Esophagus squamous epithelium (tissue), 4 donors: ENCODE data around the gene BRINP3.
"Not testable (repeated sequence)": the region's sequence is repeated elsewhere in the genome, so short reads cannot be mapped to it uniquely, and the experiment has no call there.

ENCODE experiments used
- CTCF ChIP-seq, 6 experiments: fragments of 450-650 bp in 4 of 6; fragments of 200-600 bp in 2 of 6; sonication (generic) in 2 of 6; IDR thresholded peaks; one replicate each; pipeline ENCODE4 v1.5.1; 2016 to 2019; ENCODE audit warnings: antibody characterized with exemption in 6 of 6, mild to moderate bottlenecking in 4 of 6, moderate library complexity in 4 of 6
- POLR2A ChIP-seq, 4 donors: fragments of 450-650 bp; IDR thresholded peaks; one replicate each; pipeline ENCODE4 v1.6.1; 2017; ENCODE audit warnings: antibody characterized with exemption in 4 of 4, mild to moderate bottlenecking in 4 of 4, moderate library complexity in 3 of 4

GRCh38 chr1:190120564-190120963, 357.1 kb downstream of the BRINP3 start:
- TF ChIP-seq CTCF, POLR2A (IDR thresholded peaks at IDR 0.05): not testable (repeated sequence)
